HTR-8/SVneo (cell line): ENCODE results near the gene DHX32.

Experiments used
- DNase-seq: peaks from one replicate; pipeline ENCODE4 v3.0.0; 2011; ENCODE audit warnings: low spot score, mixed read lengths; ENCODE audit not compliant: insufficient read length
- FAIRE-seq: peaks from 2 replicates; lab custom pipeline; 2011; peaks lifted over from hg19 to GRCh38; lab: Jason Lieb, UNC

Gene DHX32

DNA sequence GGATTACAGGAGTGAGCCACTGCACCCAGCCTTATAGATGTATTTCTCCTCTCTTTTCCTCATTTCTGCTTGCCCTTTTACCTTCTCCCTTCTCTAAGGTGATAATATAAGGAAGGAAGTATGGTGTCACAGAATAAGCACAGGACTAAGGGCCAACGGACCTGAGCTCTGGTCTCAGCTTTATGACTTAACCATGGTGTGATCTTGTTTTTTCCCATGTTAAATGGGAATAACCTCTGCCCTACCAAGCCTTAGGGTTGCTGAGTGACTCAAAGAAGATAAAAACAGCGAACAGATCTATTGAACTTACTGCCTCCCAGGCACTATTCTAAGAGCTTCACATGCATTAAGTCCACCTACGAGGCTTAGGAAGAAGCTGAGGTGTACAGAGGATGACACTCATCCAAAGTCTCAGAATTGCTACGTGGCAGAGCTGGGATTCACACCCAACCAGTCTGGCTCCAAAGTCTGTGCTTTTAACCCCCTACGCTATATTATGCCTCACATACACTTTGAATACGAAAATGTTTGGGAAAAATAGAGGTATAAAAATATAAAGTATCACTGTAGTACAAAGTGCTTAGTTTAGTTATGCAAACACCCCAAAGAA, 63.6 kb downstream of the DHX32 start:
- FAIRE-seq (no peak), DNase-seq (no peak)

DNA sequence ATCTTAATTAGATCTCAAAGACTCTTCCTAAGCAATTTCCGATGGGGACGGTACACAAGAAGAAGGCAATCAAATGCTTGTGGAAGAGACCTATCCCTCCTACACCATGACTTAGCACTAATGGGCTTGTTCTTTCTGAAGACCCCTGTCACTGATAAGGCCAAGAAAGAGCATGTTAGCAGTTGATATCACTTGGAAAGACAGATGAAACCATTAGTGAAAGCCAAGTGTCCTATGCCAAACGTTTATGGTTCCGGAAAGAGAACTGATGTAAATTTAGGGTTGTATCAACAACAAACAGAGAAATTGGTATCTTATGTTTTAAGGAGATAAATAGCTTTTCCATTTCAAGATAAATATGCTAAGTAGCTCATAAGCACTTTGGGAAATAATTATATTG, 64.5 kb downstream of the DHX32 start:
- no peak for DNase-seq
- FAIRE-seq, result no peak

- DNase-seq, result no peak
- no peak for FAIRE-seq
Observed at GRCh38 chr10:125815764-125816163, 65.3 kb downstream of the DHX32 start.

GRCh38 chr10:125812128-125812750, 68.9 kb downstream of the DHX32 start:
- DNase-seq (no peak), FAIRE-seq (no peak)

GRCh38 chr10:125811251-125811650, 69.8 kb downstream of the DHX32 start:
- FAIRE-seq (no peak), DNase-seq (no peak)

- DNase-seq (no peak), FAIRE-seq (no peak)
Observed at GRCh38 chr10:125808047-125808446, 73.0 kb downstream of the DHX32 start.

DNA sequence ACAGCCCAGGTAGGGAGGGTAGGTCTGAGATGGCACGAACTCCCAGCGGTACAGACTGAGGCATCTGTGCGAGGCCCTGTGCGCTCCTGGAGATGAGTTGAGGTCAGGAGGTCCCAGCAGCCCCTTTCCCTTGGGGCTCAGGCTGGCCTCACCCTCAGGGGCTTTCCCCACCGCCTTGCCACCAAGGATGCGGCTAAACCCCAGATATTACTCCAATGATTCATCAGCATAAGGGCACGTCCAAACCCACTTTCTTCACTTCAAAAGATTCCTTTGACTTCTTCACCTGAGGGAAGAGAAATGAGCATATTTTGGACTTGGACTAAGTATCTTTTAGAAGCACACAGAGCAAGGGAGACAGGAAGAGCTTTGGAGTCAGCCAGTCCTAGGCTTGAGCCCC, 78.4 kb downstream of the DHX32 start:
- no peak for FAIRE-seq
- DNase-seq, result no peak

- no peak for FAIRE-seq
- DNase-seq, result no peak
Observed at GRCh38 chr10:125802131-125802530, 79.0 kb downstream of the DHX32 start.

- FAIRE-seq (no peak), DNase-seq (no peak)
Observed at GRCh38 chr10:125801574-125801973, 79.5 kb downstream of the DHX32 start.

DNA sequence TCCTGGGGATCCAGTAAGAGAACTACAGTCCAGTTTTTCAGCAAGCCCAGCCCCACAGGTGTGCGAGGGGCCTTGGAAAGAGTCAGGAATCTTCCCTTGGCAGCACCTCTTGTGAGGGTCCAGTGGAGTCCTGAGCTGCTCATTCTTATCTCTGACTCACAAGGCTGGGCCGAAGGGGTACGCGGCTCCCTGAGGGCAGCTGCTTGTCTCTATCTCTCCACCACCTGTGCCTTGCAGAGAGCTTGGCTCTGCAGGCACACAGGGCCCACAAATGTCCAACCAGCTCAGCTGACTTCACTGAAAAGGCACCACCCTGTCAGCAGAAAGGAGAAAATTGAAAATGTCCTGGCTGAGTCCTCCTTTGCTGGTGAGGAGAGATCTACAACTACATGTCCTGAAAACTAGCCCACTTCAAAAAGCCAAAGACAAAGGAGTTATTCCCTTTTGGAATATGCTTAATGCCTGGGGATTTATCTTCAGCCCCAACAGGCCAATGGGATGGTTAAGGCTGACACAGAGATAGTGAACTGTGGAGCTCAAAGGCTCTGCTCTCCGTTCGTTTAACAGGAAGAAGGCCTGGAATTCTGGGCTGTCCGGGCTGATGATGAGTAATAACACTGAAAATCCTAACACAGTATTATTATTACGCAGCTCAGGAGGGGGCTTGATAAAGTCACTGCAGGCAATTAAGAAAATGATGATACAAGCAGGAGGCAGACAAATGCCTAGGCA, 81.5 kb downstream of the DHX32 start:
- no peak for DNase-seq
- no peak for FAIRE-seq

DNA sequence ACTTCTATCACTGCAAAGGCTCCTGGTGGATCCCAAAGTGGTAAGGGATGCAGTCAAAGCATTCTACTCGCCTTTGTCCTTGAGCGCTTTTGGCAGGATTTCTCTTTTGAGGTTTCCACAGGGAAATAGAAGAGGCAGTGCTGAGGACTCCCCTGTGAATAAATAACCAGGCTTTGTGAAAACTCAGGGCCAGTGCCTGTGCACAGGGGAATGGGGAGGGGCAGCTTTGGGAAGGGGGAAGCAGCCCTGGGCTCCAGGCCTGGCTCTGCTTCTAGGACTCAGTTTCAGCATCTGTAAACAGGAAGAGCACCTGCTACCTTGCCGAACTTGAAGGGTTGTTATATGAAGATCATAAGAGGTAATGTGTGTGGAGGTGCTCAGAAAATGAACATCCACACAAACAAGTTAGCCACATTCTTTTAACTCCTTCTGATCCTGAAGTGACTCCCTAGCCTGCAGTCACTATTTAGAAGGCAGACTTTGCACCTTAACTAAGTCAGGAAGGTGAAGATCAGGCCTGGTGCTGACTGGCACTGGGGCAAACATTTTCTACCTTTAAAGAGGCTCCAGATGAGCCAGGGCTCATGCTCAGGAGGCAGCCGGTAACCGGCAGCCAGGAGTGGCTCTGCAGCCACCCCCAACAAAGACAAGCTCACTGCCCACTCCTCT, 83.0 kb downstream of the DHX32 start:
- no peak for FAIRE-seq
- DNase-seq, result no peak

DNA sequence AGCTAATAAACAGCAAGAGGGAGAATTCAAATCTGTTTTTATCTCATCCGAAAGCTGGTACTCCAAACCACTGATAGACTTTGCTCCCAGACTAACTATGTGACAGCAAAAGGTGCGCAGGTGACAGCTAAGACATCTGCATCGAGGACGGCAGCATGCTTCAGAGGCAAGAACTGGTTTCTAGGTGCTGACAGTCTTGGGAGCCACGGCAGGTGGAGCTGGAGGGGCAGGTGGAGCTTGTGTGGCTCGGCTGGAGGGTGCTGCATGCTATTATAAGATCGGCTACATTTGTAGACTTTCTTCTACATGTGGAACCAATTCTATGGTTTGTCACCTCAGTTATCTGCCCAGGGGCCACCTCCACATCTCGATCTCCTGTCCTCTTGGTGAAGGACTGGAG, 83.7 kb downstream of the DHX32 start:
- DNase-seq (no peak), FAIRE-seq (no peak)

GRCh38 chr10:125795637-125796190, 85.4 kb downstream of the DHX32 start:
- FAIRE-seq (no peak), DNase-seq (no peak)

DNA sequence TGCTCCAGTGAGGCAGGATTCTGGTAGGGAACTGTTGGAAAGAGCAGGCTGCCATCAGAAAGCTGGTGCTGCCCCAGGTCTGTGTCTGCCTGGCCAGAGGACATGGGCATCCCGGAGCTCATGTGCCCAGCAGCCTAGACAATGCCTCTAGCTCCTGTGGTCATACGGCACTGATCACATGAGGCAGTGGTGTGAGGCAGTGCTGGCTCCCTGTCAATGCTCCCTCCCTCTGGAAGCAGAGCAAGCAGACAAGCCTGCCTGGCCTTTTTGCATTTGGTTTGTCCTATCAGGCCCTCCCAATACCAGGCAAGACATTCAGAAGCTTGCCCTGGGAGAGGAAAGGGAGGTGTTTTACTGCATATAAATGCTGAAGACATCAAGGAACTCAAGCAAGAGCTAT, 86.0 kb downstream of the DHX32 start:
- no peak for FAIRE-seq
- DNase-seq, result no peak

GRCh38 chr10:125792342-125793300, 88.5 kb downstream of the DHX32 start:
- DNase-seq (no peak), FAIRE-seq (no peak)

- DNase-seq (no peak), FAIRE-seq (no peak)
Observed at GRCh38 chr10:125788156-125789034, 92.7 kb downstream of the DHX32 start.
